GM12891 (cell line): ENCODE measurements around the gene SMTN.

Experiments
- POLR2A ChIP-seq: IDR thresholded peaks from 2 replicates; pipeline ENCODE4 v1.6.1; 2011; ENCODE audit warnings: low read depth, low read length, control low read depth
- POLR2AphosphoS5 ChIP-seq: IDR thresholded peaks from 2 replicates; pipeline ENCODE4 v1.6.1; 2011; ENCODE audit warnings: low read depth, low read length, control low read depth
- SPI1 ChIP-seq: IDR thresholded peaks from 2 replicates; pipeline ENCODE4 v1.6.1; 2011; ENCODE audit warnings: low read depth, low read length, control low read depth
- TAF1 ChIP-seq: IDR thresholded peaks from 2 replicates; pipeline ENCODE4 v1.6.1; 2011; ENCODE audit warnings: low read depth, low read length, control low read depth

GRCh38 chr22:31083377-31083768 is 2.3 kb downstream of the SMTN start:
- no peak for TF ChIP-seq POLR2A
- TF ChIP-seq TAF1: no peak
- TF ChIP-seq SPI1: no peak
- no peak for TF ChIP-seq POLR2AphosphoS5
